GM23338 (cell line): ENCODE data around the gene GRIK5. TPM values are rescaled to one million over a fixed set of nuclear protein-coding genes. Genes with fewer than 3 reads are reported as not detected.

Experiments
- ATAC-seq: fragments of 200-7000 bp; cut with Tn5 transposase; 3 replicates; pipeline ENCODE4 v1.9.1; 2020
- DNase-seq: peaks from one replicate; pipeline ENCODE4 v3.0.0-alpha.2; 2015; ENCODE audit warnings: low spot score
- H2AFZ ChIP-seq: fragments of 200-600 bp; sonication (generic); 2 replicates; pipeline ENCODE4 v1.8.0; 2016; ENCODE audit warnings: antibody characterized with exemption, mild to moderate bottlenecking, moderate library complexity
- H3F3A ChIP-seq: fragments of 200-600 bp; sonication (generic); replicated peaks from 2 replicates; pipeline ENCODE4 v1.8.0; 2017; ENCODE audit warnings: antibody characterized with exemption, mixed run types, low read depth
- H3K27ac ChIP-seq: fragments of 200-600 bp; sonication (generic); 2 replicates; pipeline ENCODE4 v1.6.1; 2016; ENCODE audit warnings: low read depth
- H3K27me3 ChIP-seq: fragments of 200-600 bp; sonication (generic); 2 replicates; pipeline ENCODE4 v1.8.0; 2016; ENCODE audit warnings: mild to moderate bottlenecking, mixed run types, moderate library complexity; ENCODE audit not compliant: insufficient read depth
- H3K36me3 ChIP-seq: fragments of 200-600 bp; sonication (generic); 2 replicates; pipeline ENCODE4 v1.8.0; 2016; ENCODE audit warnings: mild to moderate bottlenecking; ENCODE audit not compliant: insufficient read depth
- H3K4me1 ChIP-seq: fragments of 200-600 bp; sonication (generic); 2 replicates; pipeline ENCODE4 v1.8.0; 2016; ENCODE audit warnings: mild to moderate bottlenecking, moderate library complexity; ENCODE audit not compliant: insufficient read depth
- H3K4me2 ChIP-seq: fragments of 200-600 bp; sonication (generic); 2 replicates; pipeline ENCODE4 v1.7.1; 2017; ENCODE audit warnings: mixed run types
- H3K4me3 ChIP-seq: fragments of 200-600 bp; sonication (generic); 2 replicates; pipeline ENCODE4 v1.6.1; 2016; ENCODE audit warnings: mixed run types
- H3K79me2 ChIP-seq: fragments of 200-600 bp; sonication (generic); replicated peaks from 2 replicates; pipeline ENCODE4 v1.8.0; 2017; ENCODE audit warnings: mild to moderate bottlenecking; ENCODE audit not compliant: insufficient read depth
- H3K9me2 ChIP-seq: fragments of 200-600 bp; sonication (generic); 2 replicates; pipeline ENCODE4 v1.8.0; 2017; ENCODE audit not compliant: insufficient read depth
- H4K20me1 ChIP-seq: fragments of 200-600 bp; sonication (generic); replicated peaks from 2 replicates; pipeline ENCODE4 v1.8.0; 2017; ENCODE audit warnings: mild to moderate bottlenecking; ENCODE audit not compliant: insufficient read depth
- H3K27ac Mint-ChIP-seq: 2 replicates; pipeline ENCODE4 v1.8.0; 2020; ENCODE audit warnings: inconsistent platforms, mild to moderate bottlenecking, moderate library complexity, mixed read lengths
- H3K27me3 Mint-ChIP-seq: 3 replicates; pipeline ENCODE4 v1.8.0; 2022; ENCODE audit warnings: low read depth, mild to moderate bottlenecking, moderate library complexity, mixed read lengths, inconsistent platforms; ENCODE audit not compliant: insufficient read depth, poor library complexity
- H3K36me3 Mint-ChIP-seq: 3 replicates; pipeline ENCODE4 v1.8.0; 2021; ENCODE audit warnings: low read depth, mild to moderate bottlenecking, inconsistent platforms, moderate library complexity, mixed read lengths
- H3K4me1 Mint-ChIP-seq: 3 replicates; pipeline ENCODE4 v1.8.0; 2020; ENCODE audit warnings: mild to moderate bottlenecking, inconsistent platforms, mixed read lengths
- H3K4me3 Mint-ChIP-seq: 3 replicates; pipeline ENCODE4 v1.8.0; 2021; ENCODE audit warnings: moderate library complexity, mild to moderate bottlenecking, inconsistent platforms, mixed read lengths
- H3K9me3 Mint-ChIP-seq: 3 replicates; pipeline ENCODE4 v1.8.0; 2020; ENCODE audit warnings: moderate library complexity, mild to moderate bottlenecking, inconsistent platforms, mixed read lengths
- CREB1 ChIP-seq: fragments of 250-450 bp; sonication (Bioruptor Pico); IDR thresholded peaks from 2 replicates; pipeline ENCODE4 v1.5.0; 2020; ENCODE audit warnings: low read depth, mild to moderate bottlenecking, moderate library complexity
- EZH2 ChIP-seq: fragments of 200-600 bp; sonication (generic); IDR thresholded peaks from one replicate; pipeline ENCODE4 v1.8.0; 2017; ENCODE audit warnings: antibody characterized with exemption, mild to moderate bottlenecking, low read depth; ENCODE audit not compliant: unreplicated experiment
- EZH2phosphoT487 ChIP-seq: fragments of 200-600 bp; sonication (generic); IDR thresholded peaks from one replicate; pipeline ENCODE4 v1.8.1; 2018; ENCODE audit warnings: antibody characterized with exemption; ENCODE audit not compliant: unreplicated experiment
- JUNB ChIP-seq: IDR thresholded peaks from one replicate; pipeline ENCODE4 v1.6.1; 2016; ENCODE audit warnings: antibody characterized with exemption; ENCODE audit not compliant: unreplicated experiment
- NANOG ChIP-seq: IDR thresholded peaks from 2 replicates; pipeline ENCODE4 v1.6.1; 2016; ENCODE audit warnings: antibody characterized with exemption, borderline replicate concordance
- POLR2AphosphoS5 ChIP-seq: IDR thresholded peaks from 2 replicates; pipeline ENCODE4 v1.6.1; 2016; ENCODE audit warnings: antibody characterized with exemption, low read depth
- STAT1 ChIP-seq: IDR thresholded peaks from one replicate; pipeline ENCODE4 v1.6.1; 2016; ENCODE audit warnings: antibody characterized with exemption; ENCODE audit not compliant: unreplicated experiment
- ZNF114 ChIP-seq: fragments of 250-450 bp; sonication (Bioruptor Pico); IDR thresholded peaks from 2 replicates; pipeline ENCODE4 v1.5.0; 2020; ENCODE audit warnings: mild to moderate bottlenecking, moderate library complexity
- ZNF331 ChIP-seq: fragments of 250-450 bp; sonication (Bioruptor Pico); IDR thresholded peaks from 2 replicates; pipeline ENCODE4 v1.5.0; 2020; ENCODE audit warnings: low read depth, mild to moderate bottlenecking, moderate library complexity
- polyA plus RNA-seq: library from polyadenylated mRNA; unstranded; fragments of >200 nt; fragmentation: Nextera tagmentation; extraction: Ambion mirVana; gene quantifications from 2 replicates; pipeline ENCODE4 v1.2.1, GENCODE V29; 2016
- total RNA-seq: library from RNA; depleted of rRNA; stranded (reverse); fragments of >200 nt; shearing (Covaris generic); gene quantifications from 2 replicates; pipeline ENCODE4 v1.2.3, GENCODE V29; 2014
- TF ChIP-seq, protein P1 (sequence below), 2 experiments: fragments of 200-600 bp in 1 of 2; sonication (generic) in 1 of 2; conservative IDR thresholded peaks; 2 replicates each; pipeline versions ENCODE4 v1.5.1 to v1.6.1; 2016 to 2017; ENCODE audit warnings: antibody characterized with exemption in 2 of 2, low read depth in 2 of 2, mild to moderate bottlenecking in 2 of 2, moderate library complexity in 1 of 2
- TF ChIP-seq, protein P2 (sequence below): fragments of 250-450 bp; sonication (Bioruptor Pico); IDR thresholded peaks from 2 replicates; pipeline ENCODE4 v1.5.0; 2020; ENCODE audit warnings: mild to moderate bottlenecking, moderate library complexity
- TF ChIP-seq, protein P3 (sequence below): IDR thresholded peaks from 2 replicates; pipeline ENCODE4 v1.6.1; 2016; ENCODE audit warnings: antibody characterized with exemption
- TF ChIP-seq, protein P4 (sequence below): IDR thresholded peaks from one replicate; pipeline ENCODE4 v1.6.1; 2018; ENCODE audit warnings: antibody characterized with exemption; ENCODE audit not compliant: unreplicated experiment

GRIK5 gene
- total and polyA plus RNA-seq, 2 experiments from 2014 or later, result 5.1 to 42.5 TPM

DNA sequence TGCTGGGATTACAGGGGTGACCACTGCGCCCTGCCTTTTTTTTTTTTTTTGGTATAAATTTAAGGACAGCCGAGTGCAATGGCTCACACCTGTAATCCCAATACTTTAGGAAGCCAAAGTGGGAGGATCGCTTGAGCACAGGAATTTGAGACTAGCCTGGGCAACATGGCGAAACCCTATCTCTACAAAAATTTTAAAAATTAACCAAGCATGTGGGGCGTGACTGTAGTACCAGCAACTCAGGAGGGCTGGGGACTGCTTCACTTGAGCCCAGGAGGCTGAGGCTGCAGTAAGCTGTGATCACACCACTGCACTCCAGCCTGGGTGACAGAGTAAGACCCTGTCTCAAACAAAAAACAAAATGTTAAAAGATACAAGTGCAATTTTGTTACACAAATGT lies 27.5 kb upstream of the GRIK5 start:
- Mint-ChIP-seq H3K27ac (no peak overlapping the region), H3K4me1 (peaks cover 19% of the 10 kb centered on the region), H3K9me3 (no peaks in the 10 kb centered on the region), H3K4me3 (no peak overlapping the region), H3K36me3 (no peaks in the 10 kb centered on the region), H3K27me3 (peaks cover 8% of the 10 kb centered on the region)
- H3K4me3 ChIP-seq, result no peak overlapping the region
- no peak overlapping the region for H3K4me2 ChIP-seq
- ATAC-seq, result no peak
- no peak overlapping the region for H3K27ac ChIP-seq
- 0 out of 2 replicates have a peak, but pooled peaks cover 9% of the 10 kb centered on the region for H3F3A ChIP-seq
- H3K9me2 ChIP-seq, result no peaks in the 10 kb centered on the region
- peaks cover 8% of the 10 kb centered on the region; the same call in 1 of the 2 replicates for H3K4me1 ChIP-seq
- H3K27me3 ChIP-seq, result no peaks in the 10 kb centered on the region
- H4K20me1 ChIP-seq, result no peaks in the 10 kb centered on the region
- no peaks in the 10 kb centered on the region for H3K36me3 ChIP-seq
- no peaks in the 10 kb centered on the region for H3K79me2 ChIP-seq
- no peak for TF ChIP-seq ZNF331 (CRISPR knock-in tag)
- TF ChIP-seq ZNF114 (CRISPR knock-in tag), result no peak
- TF ChIP-seq, protein P1, sequence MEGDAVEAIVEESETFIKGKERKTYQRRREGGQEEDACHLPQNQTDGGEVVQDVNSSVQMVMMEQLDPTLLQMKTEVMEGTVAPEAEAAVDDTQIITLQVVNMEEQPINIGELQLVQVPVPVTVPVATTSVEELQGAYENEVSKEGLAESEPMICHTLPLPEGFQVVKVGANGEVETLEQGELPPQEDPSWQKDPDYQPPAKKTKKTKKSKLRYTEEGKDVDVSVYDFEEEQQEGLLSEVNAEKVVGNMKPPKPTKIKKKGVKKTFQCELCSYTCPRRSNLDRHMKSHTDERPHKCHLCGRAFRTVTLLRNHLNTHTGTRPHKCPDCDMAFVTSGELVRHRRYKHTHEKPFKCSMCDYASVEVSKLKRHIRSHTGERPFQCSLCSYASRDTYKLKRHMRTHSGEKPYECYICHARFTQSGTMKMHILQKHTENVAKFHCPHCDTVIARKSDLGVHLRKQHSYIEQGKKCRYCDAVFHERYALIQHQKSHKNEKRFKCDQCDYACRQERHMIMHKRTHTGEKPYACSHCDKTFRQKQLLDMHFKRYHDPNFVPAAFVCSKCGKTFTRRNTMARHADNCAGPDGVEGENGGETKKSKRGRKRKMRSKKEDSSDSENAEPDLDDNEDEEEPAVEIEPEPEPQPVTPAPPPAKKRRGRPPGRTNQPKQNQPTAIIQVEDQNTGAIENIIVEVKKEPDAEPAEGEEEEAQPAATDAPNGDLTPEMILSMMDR (conservative IDR thresholded peaks at IDR 0.05; ENCODE audit: low read depth in 2 of 2), result no peak
- TF ChIP-seq, protein P2, sequence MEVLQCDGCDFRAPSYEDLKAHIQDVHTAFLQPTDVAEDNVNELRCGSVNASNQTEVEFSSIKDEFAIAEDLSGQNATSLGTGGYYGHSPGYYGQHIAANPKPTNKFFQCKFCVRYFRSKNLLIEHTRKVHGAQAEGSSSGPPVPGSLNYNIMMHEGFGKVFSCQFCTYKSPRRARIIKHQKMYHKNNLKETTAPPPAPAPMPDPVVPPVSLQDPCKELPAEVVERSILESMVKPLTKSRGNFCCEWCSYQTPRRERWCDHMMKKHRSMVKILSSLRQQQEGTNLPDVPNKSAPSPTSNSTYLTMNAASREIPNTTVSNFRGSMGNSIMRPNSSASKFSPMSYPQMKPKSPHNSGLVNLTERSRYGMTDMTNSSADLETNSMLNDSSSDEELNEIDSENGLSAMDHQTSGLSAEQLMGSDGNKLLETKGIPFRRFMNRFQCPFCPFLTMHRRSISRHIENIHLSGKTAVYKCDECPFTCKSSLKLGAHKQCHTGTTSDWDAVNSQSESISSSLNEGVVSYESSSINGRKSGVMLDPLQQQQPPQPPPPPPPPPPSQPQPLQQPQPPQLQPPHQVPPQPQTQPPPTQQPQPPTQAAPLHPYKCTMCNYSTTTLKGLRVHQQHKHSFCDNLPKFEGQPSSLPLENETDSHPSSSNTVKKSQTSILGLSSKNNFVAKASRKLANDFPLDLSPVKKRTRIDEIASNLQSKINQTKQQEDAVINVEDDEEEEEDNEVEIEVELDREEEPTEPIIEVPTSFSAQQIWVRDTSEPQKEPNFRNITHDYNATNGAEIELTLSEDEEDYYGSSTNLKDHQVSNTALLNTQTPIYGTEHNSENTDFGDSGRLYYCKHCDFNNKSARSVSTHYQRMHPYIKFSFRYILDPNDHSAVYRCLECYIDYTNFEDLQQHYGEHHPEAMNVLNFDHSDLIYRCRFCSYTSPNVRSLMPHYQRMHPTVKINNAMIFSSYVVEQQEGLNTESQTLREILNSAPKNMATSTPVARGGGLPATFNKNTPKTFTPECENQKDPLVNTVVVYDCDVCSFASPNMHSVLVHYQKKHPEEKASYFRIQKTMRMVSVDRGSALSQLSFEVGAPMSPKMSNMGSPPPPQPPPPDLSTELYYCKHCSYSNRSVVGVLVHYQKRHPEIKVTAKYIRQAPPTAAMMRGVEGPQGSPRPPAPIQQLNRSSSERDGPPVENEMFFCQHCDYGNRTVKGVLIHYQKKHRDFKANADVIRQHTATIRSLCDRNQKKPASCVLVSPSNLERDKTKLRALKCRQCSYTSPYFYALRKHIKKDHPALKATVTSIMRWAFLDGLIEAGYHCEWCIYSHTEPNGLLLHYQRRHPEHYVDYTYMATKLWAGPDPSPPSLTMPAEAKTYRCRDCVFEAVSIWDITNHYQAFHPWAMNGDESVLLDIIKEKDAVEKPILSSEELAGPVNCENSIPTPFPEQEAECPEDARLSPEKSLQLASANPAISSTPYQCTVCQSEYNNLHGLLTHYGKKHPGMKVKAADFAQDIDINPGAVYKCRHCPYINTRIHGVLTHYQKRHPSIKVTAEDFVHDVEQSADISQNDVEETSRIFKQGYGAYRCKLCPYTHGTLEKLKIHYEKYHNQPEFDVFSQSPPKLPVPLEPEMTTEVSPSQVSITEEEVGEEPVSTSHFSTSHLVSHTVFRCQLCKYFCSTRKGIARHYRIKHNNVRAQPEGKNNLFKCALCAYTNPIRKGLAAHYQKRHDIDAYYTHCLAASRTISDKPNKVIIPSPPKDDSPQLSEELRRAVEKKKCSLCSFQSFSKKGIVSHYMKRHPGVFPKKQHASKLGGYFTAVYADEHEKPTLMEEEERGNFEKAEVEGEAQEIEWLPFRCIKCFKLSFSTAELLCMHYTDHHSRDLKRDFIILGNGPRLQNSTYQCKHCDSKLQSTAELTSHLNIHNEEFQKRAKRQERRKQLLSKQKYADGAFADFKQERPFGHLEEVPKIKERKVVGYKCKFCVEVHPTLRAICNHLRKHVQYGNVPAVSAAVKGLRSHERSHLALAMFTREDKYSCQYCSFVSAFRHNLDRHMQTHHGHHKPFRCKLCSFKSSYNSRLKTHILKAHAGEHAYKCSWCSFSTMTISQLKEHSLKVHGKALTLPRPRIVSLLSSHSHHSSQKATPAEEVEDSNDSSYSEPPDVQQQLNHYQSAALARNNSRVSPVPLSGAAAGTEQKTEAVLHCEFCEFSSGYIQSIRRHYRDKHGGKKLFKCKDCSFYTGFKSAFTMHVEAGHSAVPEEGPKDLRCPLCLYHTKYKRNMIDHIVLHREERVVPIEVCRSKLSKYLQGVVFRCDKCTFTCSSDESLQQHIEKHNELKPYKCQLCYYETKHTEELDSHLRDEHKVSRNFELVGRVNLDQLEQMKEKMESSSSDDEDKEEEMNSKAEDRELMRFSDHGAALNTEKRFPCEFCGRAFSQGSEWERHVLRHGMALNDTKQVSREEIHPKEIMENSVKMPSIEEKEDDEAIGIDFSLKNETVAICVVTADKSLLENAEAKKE, result no peak
- no peak for TF ChIP-seq JUNB
- TF ChIP-seq, protein P3, sequence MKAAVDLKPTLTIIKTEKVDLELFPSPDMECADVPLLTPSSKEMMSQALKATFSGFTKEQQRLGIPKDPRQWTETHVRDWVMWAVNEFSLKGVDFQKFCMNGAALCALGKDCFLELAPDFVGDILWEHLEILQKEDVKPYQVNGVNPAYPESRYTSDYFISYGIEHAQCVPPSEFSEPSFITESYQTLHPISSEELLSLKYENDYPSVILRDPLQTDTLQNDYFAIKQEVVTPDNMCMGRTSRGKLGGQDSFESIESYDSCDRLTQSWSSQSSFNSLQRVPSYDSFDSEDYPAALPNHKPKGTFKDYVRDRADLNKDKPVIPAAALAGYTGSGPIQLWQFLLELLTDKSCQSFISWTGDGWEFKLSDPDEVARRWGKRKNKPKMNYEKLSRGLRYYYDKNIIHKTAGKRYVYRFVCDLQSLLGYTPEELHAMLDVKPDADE, result no peak
- TF ChIP-seq CREB1, result no peak
- TF ChIP-seq STAT1, result no peak
- no peak for TF ChIP-seq EZH2
- TF ChIP-seq NANOG, result no peak
- TF ChIP-seq, protein P4, sequence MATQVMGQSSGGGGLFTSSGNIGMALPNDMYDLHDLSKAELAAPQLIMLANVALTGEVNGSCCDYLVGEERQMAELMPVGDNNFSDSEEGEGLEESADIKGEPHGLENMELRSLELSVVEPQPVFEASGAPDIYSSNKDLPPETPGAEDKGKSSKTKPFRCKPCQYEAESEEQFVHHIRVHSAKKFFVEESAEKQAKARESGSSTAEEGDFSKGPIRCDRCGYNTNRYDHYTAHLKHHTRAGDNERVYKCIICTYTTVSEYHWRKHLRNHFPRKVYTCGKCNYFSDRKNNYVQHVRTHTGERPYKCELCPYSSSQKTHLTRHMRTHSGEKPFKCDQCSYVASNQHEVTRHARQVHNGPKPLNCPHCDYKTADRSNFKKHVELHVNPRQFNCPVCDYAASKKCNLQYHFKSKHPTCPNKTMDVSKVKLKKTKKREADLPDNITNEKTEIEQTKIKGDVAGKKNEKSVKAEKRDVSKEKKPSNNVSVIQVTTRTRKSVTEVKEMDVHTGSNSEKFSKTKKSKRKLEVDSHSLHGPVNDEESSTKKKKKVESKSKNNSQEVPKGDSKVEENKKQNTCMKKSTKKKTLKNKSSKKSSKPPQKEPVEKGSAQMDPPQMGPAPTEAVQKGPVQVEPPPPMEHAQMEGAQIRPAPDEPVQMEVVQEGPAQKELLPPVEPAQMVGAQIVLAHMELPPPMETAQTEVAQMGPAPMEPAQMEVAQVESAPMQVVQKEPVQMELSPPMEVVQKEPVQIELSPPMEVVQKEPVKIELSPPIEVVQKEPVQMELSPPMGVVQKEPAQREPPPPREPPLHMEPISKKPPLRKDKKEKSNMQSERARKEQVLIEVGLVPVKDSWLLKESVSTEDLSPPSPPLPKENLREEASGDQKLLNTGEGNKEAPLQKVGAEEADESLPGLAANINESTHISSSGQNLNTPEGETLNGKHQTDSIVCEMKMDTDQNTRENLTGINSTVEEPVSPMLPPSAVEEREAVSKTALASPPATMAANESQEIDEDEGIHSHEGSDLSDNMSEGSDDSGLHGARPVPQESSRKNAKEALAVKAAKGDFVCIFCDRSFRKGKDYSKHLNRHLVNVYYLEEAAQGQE, result no peak
- no peak for TF ChIP-seq POLR2AphosphoS5
- no peak for TF ChIP-seq EZH2phosphoT487
- no peak for DNase-seq
- no peak overlapping the region for H2AFZ ChIP-seq
